Right kidney (tissue), 9 donors: ENCODE results near the gene FOLH1.
"Not testable (repeated sequence)": the region's sequence is repeated elsewhere in the genome, so short reads cannot be mapped to it uniquely, and the experiment has no call there.

Experiments used
- DNase-seq: peaks from one replicate; pipeline ENCODE4 v3.0.0-alpha.2; 2016
- long read RNA-seq, 8 donors: transcript quantifications; one replicate each; lab custom pipeline, GENCODE V29; 2026

FOLH1 gene
- long read RNA-seq, donor 1, partial matches to known transcripts = 0 of 6 reads
- long read RNA-seq, donor 1, other reads (novel, unspliced or antisense) = 0 of 6 reads
- long read RNA-seq, donor 2, partial matches to known transcripts = 0 of 2 reads
- long read RNA-seq, donor 2, other reads (novel, unspliced or antisense) = 0 of 2 reads
- long read RNA-seq, donor 3 = 0 reads
- long read RNA-seq, donor 4, partial matches to known transcripts = 0 of 1 reads
- long read RNA-seq, donor 4, other reads (novel, unspliced or antisense) = 0 of 1 reads
- long read RNA-seq, donor 5, partial matches to known transcripts = 0 of 2 reads
- long read RNA-seq, donor 5, other reads (novel, unspliced or antisense) = 0 of 2 reads
- long read RNA-seq, donor 6, partial matches to known transcripts = 10 of 13 reads
- long read RNA-seq, donor 6, other reads (novel, unspliced or antisense) = 0 of 13 reads
- long read RNA-seq, donor 7, partial matches to known transcripts = 0 of 3 reads
- long read RNA-seq, donor 7, other reads (novel, unspliced or antisense) = 0 of 3 reads
- long read RNA-seq, donor 8, partial matches to known transcripts = 0 of 2 reads
- long read RNA-seq, donor 8, other reads (novel, unspliced or antisense) = 0 of 2 reads

DNA sequence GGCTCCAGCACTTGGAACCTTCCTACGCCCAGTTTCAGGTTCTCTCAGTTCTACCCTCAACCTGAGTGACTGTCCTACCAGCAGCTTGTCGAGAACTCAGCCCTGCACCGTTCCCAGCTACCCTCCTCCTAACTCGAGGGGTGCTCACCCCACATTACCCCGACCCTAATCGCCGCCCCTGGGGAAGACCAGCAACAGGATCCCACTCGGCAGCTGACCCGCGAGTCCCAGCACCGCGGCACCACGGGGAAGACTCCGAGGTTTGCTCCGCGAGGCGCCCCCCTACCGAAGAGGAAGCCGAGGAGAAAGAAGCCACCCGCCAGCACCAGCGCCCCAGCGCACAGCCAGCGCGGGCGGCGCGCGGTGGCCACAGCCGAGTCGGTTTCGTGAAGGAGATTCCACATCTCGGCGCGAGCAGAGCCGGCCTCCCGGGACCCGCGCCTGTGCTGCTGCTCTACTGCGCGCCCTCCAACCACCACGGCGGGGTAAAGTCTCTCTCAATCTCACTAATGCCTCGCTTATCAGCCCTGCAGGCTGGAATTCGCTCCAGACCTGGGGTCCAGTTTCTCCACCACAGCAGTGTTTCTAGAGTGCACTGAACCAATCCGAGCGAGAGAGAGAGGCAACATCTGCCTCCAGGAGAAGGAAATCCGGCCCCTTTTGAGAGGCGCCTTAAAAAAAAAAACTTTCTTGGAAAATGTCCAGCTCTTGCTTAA lies at the start of gene FOLH1:
Gene FOLH1 (minus strand): TSS at position 597 of the 716 bp plus-strand sequence. CDS start 193 bp downstream, at position 404.
- peak; percentile 78 for DNase-seq

DNA sequence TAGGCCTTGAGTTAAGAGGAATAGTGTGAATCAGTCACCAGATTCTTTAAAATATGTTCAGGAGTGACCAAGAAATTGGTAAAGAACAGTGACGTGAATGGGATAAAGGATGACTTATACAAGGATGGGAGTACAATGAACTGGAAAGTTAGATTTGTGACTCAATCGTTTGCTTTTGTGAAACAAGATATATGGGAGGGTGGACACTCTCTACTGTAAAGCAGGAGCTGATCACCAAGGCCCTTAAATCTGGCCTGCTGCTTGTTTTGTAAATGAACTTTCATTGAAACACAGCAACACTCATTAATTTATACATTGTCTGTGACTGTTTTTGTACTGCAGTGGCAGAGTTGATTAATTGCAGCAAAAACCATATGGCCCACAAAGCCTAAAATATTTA lies 46.7 kb upstream of the FOLH1 start:
- not testable (repeated sequence) for DNase-seq

DNA sequence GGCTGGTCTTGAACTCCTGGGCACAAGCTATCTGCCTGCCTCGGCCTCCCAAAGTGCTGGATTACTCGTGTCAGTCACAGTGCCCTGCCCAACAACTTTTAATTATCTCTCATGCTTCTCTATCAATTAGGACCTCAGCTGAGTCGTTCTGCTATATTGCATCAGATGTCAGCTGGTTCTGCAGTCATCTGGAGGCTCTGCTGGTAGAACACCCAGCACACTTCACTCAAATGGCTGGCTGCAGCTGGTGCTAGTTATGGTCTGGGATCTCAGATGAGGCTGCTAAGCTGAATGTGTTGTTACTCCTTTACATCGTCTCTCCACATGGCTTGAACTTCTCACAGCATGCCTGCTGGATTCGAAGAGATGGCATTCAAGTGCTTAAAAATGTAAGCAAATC lies 42.8 kb upstream of the FOLH1 start:
- DNase-seq = not testable (repeated sequence)

DNA sequence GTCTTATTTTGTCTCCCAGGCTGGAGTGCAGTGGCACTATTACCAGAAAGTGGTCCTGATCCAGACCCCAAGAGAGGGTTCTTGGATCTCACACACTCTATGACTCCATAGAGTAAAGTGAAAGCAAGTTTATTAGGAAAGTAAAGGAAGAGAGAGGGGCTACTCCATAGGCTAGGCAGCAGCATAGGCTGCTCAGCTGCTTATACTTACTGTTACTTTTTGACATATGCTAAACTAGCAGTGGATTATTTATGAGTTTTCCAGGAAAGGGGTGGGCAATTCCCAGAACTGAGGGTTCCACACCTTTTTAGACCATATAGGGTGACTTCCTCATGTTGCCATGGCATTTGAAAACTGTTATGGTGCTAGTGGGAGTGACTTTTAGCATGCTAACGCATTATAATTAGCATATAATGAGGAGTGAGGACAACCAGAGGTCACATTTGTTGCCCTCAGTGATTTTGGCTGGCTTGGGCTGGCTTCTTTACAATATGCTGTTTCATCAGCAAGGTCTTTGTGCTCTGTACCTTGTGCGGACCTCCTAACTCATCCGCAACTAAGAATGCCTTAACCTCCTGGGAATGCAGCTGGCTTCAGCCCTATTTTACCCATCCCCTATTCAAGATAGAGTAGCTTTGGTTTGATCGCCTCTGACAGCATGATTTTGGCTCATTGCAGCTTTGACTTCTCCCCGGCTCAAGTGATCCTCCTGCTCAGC lies 42.2 kb upstream of the FOLH1 start:
- not testable (repeated sequence) for DNase-seq

DNA sequence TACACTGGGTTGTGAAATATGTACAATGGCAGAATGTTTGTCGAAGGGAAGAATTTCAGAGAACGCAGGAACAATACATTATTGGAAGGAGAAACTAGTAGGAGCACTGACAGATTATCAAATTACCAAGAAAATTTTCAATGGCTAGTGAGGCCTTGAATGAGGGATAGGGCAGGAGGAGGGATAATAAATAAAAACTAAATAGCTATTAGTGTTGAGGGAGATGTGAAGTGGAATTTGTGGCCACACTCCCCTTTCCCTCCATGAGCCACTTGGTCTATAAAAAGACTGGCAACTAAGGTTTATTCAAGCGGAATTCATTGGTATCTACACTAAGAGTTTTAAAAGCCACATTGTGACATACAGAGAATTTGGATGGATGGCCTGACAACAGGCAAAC lies 41.0 kb upstream of the FOLH1 start:
- not testable (repeated sequence) for DNase-seq

- DNase-seq = not testable (repeated sequence)
Measured at GRCh38 chr11:49233685-49234084, 25.3 kb upstream of the FOLH1 start.

- DNase-seq = not testable (repeated sequence)
Measured at GRCh38 chr11:49233019-49233418, 24.6 kb upstream of the FOLH1 start.

- not testable (repeated sequence) for DNase-seq
Measured at GRCh38 chr11:49231725-49232124, 23.3 kb upstream of the FOLH1 start.

GRCh38 chr11:49230534-49230933 lies 22.1 kb upstream of the FOLH1 start:
- DNase-seq = not testable (repeated sequence)

DNA sequence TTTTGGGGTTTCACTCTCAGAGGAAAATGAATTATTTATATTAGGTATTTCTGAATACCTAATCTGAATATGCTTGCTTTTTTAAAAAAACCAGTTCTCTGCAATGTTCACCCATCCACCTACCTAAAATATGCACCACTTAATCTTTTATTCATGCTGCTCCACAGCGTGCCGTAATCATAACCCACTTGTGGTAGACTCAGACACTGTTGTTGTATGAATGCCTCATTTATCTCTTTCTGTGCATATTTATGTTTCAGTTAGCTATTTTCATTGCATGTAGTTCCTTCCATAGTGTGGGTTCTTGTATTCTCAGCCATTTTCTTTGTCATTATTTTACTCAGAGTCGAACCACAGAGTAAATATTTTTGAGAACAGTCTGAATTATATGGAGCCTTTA lies 21.6 kb upstream of the FOLH1 start:
- not testable (repeated sequence) for DNase-seq

GRCh38 chr11:49229136-49229535 lies 20.7 kb upstream of the FOLH1 start:
- DNase-seq = not testable (repeated sequence)

GRCh38 chr11:49225255-49225785 lies 16.9 kb upstream of the FOLH1 start:
- DNase-seq = not testable (repeated sequence)

DNA sequence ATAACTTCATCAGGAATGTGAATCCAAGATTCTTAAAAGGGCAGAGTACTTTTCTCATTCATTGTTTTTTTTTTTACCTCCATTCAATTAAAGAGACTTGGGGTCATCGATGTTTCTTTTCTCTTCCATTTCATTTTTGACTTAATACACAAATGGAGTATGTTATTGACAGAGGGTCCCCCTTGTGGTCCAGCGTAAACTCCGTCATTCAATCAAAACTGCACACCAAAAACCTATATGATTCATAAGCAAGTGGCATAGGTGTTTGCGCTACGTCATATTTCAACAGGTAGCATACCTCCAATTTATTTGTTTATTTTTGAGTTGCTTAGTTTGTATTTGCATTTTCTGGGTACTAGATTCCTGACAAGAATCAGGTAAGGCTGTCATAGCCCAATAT lies 12.7 kb upstream of the FOLH1 start:
- DNase-seq = no peak

GRCh38 chr11:49213026-49213560 lies 4.7 kb upstream of the FOLH1 start:
- DNase-seq = no peak

GRCh38 chr11:49206999-49207398 lies 1.4 kb downstream of the FOLH1 start:
- not testable (repeated sequence) for DNase-seq

DNA sequence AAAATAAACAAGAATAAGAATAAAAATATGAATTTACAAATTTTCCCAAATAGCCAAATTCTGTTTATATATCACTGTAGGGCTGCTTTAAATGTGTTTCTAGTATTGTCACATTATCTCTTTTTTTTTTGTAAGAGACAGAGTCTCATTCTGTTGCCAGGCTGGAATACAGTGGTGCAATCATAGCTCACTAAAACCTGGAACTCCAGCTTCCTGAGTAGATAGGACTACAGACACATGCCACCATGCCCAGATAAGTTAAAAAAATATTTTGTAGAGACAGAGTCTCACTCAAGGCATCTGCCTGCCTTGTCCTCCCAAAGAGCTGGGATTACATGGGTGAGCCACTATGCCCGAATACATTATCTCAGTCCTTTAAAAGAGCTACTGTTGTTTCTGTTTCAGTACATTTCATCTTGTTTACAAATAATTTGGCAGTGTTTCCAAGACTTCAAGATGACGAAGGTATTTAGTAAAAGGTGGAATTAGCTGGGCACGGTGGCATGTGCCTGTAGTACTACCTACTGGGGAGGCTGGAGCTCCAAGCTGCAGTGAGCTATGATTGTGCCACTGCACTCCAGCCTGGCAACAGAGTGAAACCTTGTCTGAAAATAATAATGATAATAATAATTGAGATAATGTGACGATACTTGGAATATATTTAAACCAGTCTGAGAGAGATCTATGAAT lies 6.0 kb downstream of the FOLH1 start:
- DNase-seq = no peak

DNA sequence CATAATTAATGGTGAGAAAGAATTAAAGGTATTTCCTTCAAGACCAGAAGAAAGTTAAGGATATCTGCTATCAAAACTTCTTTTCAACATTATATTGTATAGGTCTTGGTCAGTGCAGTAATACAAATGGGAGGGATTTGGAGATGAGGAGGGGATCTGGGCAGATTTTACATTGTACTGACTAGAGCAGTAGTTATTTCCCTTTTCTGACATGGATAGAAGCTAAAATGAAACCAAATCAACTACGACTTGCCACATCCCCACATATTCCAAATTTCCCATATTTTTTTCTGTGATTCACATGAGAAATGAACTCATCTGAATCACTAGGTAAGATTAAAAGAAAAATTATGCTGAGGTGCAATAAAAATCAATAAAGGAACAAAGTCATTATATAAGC lies 11.6 kb downstream of the FOLH1 start:
- DNase-seq = not testable (repeated sequence)

DNA sequence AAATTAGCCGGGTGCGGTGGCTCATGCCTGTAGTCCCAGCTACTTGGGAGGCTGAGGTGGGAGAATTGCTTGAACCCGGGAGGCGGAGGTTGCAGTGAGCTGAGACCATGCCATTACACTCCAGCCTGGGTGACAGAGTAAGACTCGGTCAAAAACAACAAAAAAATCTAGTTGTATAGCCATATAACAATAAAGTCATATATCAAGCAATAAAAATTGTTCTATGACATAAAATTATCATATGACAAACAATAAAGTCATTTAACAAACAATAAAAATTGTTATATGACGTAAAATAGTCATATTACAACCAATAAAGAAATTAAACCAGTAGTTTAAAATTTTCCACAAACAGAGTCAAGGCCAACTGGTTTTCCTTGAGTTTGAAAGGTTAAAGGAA lies 12.4 kb downstream of the FOLH1 start:
- DNase-seq = not testable (repeated sequence)

GRCh38 chr11:49190287-49190686 lies 18.1 kb downstream of the FOLH1 start:
- not testable (repeated sequence) for DNase-seq

DNA sequence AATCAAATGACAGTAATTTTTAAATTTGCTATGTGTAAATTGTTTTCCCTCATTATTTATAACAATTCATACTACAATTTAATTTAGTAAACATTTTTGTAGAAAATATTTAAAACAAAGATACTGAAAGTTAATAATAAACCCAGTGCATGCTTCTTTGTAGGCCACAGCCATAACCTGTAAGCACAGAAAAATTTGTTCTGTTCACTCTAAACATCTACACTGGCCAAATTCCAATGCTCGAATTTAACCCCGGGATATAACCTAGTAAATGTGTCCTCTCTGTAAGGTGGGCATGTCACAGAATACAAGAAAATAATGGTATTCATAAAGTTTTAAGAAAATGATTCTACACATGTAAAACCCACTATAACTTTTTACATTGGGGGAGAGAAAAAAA lies 22.2 kb downstream of the FOLH1 start:
- DNase-seq = not testable (repeated sequence)

DNA sequence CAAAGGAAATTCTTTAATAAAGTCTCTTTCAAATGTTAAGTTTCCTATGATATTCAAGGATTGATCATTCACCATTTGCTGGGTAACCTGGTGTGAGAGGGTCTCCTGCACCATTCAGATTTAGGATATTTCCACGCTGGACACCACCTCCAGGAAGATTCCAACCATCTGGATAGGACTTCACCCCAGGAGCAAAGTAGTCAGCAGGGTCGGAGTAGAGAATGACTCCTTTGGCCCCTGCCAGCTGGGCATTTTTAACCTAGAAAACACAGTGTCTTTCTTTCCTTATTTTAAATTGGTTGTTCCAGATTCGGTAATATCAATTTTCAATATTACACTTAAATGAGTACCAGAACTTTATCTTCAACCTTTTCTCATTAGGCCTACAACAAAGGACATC lies 22.8 kb downstream of the FOLH1 start:
- not testable (repeated sequence) for DNase-seq
